SK-N-MC (cell line): ENCODE results near the gene MRPL48.
"Not testable (repeated sequence)": the region's sequence is repeated elsewhere in the genome, so short reads cannot be mapped to it uniquely, and the experiment has no call there.

Experiments
- DNase-seq: peaks from one replicate; pipeline ENCODE4 v3.0.0-alpha.2; 2011; ENCODE audit warnings: low read depth, low spot score
- H3K27ac ChIP-seq: fragments of 200-600 bp; sonication (generic); 2 replicates; pipeline ENCODE4 v1.5.1; 2016; ENCODE audit warnings: mixed run types
- H3K36me3 ChIP-seq: fragments of 200-600 bp; sonication (generic); 2 replicates; pipeline ENCODE4 v1.6.1; 2017; ENCODE audit warnings: antibody characterized with exemption, low read length, mixed read lengths; ENCODE audit not compliant: insufficient read depth
- H3K4me3 ChIP-seq: fragments of 200-600 bp; sonication (generic); 2 replicates; pipeline ENCODE4 v1.5.1; 2016
- H3K9ac ChIP-seq: fragments of 200-600 bp; sonication (generic); 2 replicates; pipeline ENCODE4 v1.8.0; 2017; ENCODE audit warnings: mixed run types, mixed read lengths; ENCODE audit not compliant: insufficient read length
- H3K9me3 ChIP-seq: fragments of 200-600 bp; sonication (generic); 2 replicates; pipeline ENCODE4 v1.6.1; 2017; ENCODE audit warnings: low read depth, mild to moderate bottlenecking, antibody characterized with exemption, low read length, moderate library complexity, mixed read lengths
- EZH2 ChIP-seq: fragments of 200-600 bp; sonication (generic); IDR thresholded peaks from one replicate; pipeline ENCODE4 v1.6.1; 2017; ENCODE audit warnings: antibody characterized with exemption
- FOXP2 ChIP-seq: optimal IDR thresholded peaks from 2 replicates; pipeline ENCODE3; 2011; ENCODE audit warnings: mild to moderate bottlenecking, moderate library complexity; ENCODE audit not compliant: insufficient read depth; ENCODE audit errors: extremely low read length, control extremely low read depth
- POLR2AphosphoS5 ChIP-seq: IDR thresholded peaks from 2 replicates; pipeline ENCODE4 v1.6.1; 2012; ENCODE audit warnings: mild to moderate bottlenecking, low read depth, low read length, borderline replicate concordance

The MRPL48 gene

GRCh38 chr11:73784080-73784634 is 3.5 kb upstream of the MRPL48 start:
- Histone ChIP-seq H3K27ac (peak overlapping the region; percentile 64), H3K36me3 (peaks cover under 1% of the 10 kb centered on the region; the same call in 1 of the 2 replicates), H3K9ac (peak overlapping the region; percentile 36), H3K4me3 (no peak overlapping the region), H3K9me3 (no peaks in the 10 kb centered on the region)
- no peak for DNase-seq
- TF ChIP-seq POLR2AphosphoS5 (no peak), EZH2 (no peak), FOXP2 (no peak)

DNA sequence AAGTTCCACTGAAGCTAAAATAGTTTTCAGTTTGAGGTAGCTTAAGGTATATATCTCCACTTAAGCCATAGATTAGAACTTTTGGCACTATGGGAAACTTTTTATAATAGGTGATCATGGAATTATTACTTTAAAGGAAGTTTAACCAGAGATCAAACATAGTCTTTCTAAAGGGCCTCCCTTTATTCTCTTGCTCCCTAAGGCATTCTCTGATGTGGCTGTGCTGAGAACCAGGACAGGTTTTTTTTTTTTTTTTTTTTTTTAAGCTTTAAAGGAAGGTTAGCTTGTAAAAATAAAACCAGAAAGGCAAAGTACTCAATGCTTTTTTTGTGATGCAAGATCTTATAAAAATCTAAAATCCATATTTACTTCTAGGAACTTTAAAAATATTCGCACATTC is 2.9 kb upstream of the MRPL48 start:
- Histone ChIP-seq H3K9me3 (no peaks in the 10 kb centered on the region), H3K36me3 (peaks cover 7% of the 10 kb centered on the region; the same call in 1 of the 2 replicates), H3K4me3 (no peak overlapping the region), H3K27ac (peak overlapping the region; percentile 64), H3K9ac (peak overlapping the region; percentile 36)
- TF ChIP-seq POLR2AphosphoS5, result no peak
- no peak for TF ChIP-seq FOXP2
- no peak for DNase-seq

GRCh38 chr11:73785467-73785866 is 2.2 kb upstream of the MRPL48 start:
- not testable (repeated sequence) for DNase-seq, H3K36me3 ChIP-seq, H3K9me3 ChIP-seq, H3K4me3 ChIP-seq, H3K9ac ChIP-seq
- H3K27ac ChIP-seq, result peak overlapping the region; percentile 64

DNA sequence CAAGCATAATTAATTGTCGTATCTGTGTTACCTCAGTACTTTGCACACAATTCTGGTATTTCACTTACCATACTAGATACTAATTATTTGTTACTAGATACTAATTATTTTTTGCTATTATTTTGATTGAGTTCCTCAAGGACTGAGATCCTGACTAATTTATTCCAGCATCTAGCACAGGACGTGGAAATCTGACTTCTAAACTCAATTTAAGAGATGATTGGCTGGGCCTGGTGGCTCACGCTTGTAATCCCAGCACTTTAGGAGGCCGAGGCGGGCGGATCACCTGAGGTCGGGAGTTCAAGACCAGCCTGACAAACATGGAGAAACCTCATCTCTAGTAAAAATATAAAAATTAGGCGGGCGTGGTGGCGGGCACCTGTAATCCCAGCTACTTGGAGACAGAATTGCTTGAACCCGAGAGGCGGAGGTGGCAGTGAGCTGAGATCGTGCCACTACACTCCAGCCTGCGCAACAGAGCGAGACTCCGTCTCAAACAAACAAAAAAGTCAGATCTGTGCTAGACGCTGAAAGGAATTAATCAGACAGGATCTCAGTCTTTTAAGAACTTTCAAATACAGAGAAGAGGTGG is 527 bp upstream of the MRPL48 start:
- peak overlapping the region; percentile 95 for H3K9ac ChIP-seq
- TF ChIP-seq FOXP2 (no peak), POLR2AphosphoS5 (no peak), EZH2 (no peak)
- peak overlapping the region; percentile 95 for H3K4me3 ChIP-seq
- peaks cover 11% of the 10 kb centered on the region for H3K36me3 ChIP-seq
- peak overlapping the region; percentile 99 for H3K27ac ChIP-seq
- H3K9me3 ChIP-seq, result no peaks in the 10 kb centered on the region
- no peak for DNase-seq

- H3K27ac ChIP-seq, result peak overlapping the region; percentile 99
- peak overlapping the region; percentile 95 for H3K9ac ChIP-seq
- no peaks in the 10 kb centered on the region for H3K9me3 ChIP-seq
- DNase-seq, result no peak
- H3K36me3 ChIP-seq, result peaks cover 15% of the 10 kb centered on the region
- TF ChIP-seq FOXP2, result no peak
- TF ChIP-seq EZH2, result no peak
- no peak for TF ChIP-seq POLR2AphosphoS5
- peak overlapping the region; percentile 95 for H3K4me3 ChIP-seq
Measured at GRCh38 chr11:73789279-73789670, 1.6 kb downstream of the MRPL48 start.

DNA sequence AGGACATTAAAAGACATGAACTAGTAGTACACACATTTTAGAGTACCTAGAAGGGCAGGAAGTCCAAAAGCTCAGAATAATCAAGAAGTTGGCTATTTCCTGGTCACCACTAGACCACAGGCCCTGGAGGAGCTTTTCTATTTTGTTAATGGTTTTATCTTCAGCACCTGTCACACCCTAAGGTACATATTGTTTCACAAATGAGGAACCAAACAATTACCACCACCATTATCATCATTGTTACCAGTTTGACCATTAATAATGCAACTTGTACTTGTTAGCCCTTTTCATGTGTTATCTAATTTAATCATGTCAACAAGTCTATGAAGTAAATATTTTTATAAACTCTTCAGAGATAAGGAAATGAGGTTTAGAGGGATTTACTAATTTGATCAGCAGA is 4.9 kb downstream of the MRPL48 start:
- Histone ChIP-seq H3K27ac (no peak overlapping the region), H3K36me3 (peaks cover 15% of the 10 kb centered on the region), H3K4me3 (no peak overlapping the region), H3K9ac (no peak overlapping the region), H3K9me3 (no peaks in the 10 kb centered on the region)
- DNase-seq, result no peak
- TF ChIP-seq FOXP2 (no peak), POLR2AphosphoS5 (no peak), EZH2 (no peak)

DNA sequence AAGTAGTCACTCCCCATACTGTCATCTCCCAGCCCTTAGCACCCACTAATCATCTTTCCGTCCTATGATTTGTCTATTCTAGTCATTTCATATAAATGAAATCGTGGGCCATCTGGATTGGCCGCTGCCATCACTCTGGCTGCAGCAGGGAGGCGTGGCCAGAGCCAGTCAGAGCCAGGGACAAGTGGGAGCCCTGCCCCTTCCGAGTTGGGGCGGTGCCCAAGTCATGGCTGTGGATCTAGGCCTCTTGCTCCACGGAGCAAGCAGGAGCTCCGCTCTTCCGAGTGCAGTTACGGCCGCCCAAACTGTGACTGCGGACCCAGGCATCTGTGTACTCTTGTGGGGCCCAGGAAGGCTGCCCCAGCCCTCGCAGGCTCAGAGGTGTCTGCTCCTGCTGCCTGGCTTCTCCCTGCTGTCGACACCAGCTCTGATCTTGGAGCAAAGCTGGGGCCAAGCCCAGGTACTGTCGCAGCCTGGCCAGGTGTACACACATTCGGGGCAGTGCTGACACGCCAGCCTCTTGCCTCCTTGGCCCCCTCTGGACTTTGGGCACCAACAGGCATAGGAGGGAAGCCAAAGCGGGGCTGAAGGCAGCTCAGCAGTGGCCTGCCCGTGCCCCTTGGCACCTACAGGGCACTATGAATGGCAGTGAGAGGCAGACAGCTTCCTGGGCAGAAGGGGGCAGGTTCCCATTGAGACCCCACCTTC is 8.4 kb downstream of the MRPL48 start:
- Histone ChIP-seq H3K27ac (no peak overlapping the region), H3K4me3 (no peak overlapping the region), H3K9me3 (no peaks in the 10 kb centered on the region), H3K36me3 (peaks cover 8% of the 10 kb centered on the region), H3K9ac (no peak overlapping the region)
- TF ChIP-seq FOXP2 (no peak), EZH2 (no peak)
- no peak for DNase-seq

DNA sequence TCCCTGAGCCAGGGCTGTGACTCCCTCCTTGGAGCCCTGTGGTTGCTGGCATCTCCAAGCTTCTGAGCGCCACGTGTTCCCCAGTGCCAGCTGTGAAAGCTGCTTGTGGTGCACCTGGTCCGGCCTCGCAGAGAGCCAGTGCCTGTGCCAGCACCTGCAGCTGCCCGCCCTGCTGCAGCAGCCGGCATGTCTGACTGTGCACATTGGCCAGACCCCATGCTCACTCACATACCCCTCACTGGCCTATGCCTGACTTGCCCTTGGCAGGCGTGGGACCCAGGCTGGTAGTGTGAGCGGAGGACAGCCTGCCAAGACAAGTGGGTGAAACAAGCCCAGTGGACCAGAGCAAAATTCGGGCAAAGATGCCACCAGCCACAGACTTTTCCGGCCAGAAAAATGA is 9.8 kb downstream of the MRPL48 start:
- TF ChIP-seq EZH2, result no peak
- TF ChIP-seq FOXP2, result no peak
- no peak for TF ChIP-seq POLR2AphosphoS5
- Histone ChIP-seq H3K9ac (no peak overlapping the region), H3K4me3 (no peak overlapping the region), H3K36me3 (peaks cover 3% of the 10 kb centered on the region), H3K9me3 (no peaks in the 10 kb centered on the region), H3K27ac (no peak overlapping the region)
- no peak for DNase-seq
